Effector memory CD4-positive, alpha-beta T cell (primary cell): Measurements from ENCODE around the gene JPH4.

Experiments used
- DNase-seq, 3 donors: peaks; one replicate each; pipeline ENCODE4 v3.0.0-alpha.2; 2020
- H3K27ac ChIP-seq: 2 replicates; pipeline ENCODE4 v1.7.0; 2013; ENCODE audit warnings: mild to moderate bottlenecking, low read length, moderate library complexity; ENCODE audit not compliant: insufficient read depth, poor library complexity, severe bottlenecking
- H3K27me3 ChIP-seq: replicated peaks from 2 replicates; pipeline ENCODE4 v1.7.0; 2013; ENCODE audit warnings: mild to moderate bottlenecking, low read length; ENCODE audit not compliant: insufficient read depth, control insufficient read depth, poor library complexity, severe bottlenecking
- H3K36me3 ChIP-seq: 2 replicates; pipeline ENCODE4 v1.7.0; 2013; ENCODE audit warnings: mild to moderate bottlenecking, low read length, moderate library complexity; ENCODE audit not compliant: control insufficient read depth, insufficient read depth
- H3K4me1 ChIP-seq: 2 replicates; pipeline ENCODE4 v1.7.0; 2013; ENCODE audit warnings: low read length, mild to moderate bottlenecking; ENCODE audit not compliant: control insufficient read depth, insufficient read depth, poor library complexity, severe bottlenecking
- H3K4me3 ChIP-seq: 2 replicates; pipeline ENCODE4 v1.7.0; 2013; ENCODE audit warnings: low read length, low read depth, mild to moderate bottlenecking; ENCODE audit not compliant: insufficient read depth, poor library complexity, severe bottlenecking
- H3K9me3 ChIP-seq: 2 replicates; pipeline ENCODE4 v1.7.0; 2013; ENCODE audit warnings: mild to moderate bottlenecking, low read length, moderate library complexity; ENCODE audit not compliant: control insufficient read depth

The JPH4 gene

DNA sequence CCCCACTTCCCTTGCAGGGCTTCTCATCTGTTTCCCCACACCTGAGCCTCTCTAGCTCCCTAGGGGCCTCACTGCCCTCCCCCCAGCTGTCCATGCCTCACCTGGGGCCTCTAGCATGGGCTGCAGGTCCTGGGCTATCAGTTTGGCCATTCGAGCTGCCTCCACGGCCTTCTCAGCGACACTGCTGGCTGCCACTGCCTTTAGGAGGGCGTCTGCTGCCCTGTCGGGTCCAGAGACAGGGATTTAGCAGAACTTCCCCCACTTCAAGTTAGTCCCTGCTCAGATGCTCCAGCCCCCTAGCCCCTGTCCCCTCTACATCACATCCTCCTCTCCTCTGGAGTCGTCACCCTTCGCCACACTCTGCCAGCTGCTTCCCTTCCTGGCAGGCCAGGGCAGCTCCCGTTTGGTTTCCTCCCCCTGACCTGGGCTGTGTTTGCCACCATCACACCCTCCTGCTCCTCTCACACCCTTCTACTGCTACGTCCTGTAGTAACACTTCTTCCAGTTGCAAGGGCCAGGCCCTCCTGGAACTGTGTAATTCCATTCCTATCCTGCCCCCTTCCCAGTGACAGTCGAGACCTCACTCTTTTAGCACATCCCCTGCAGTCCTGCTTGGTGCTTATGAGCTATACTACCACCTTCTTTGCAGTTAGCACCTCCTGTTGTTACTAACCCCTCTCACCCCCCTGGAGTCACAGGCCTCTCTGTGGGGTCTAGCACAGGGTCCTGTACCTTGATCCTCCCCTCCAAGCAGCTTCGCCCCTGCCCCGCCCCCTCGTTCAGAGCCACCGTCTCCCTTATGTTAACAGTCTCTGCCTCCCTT lies 6.7 kb downstream of the JPH4 start:
- Histone ChIP-seq H3K27me3 (peaks cover 13% of the 10 kb centered on the region), H3K4me1 (peaks cover 20% of the 10 kb centered on the region), H3K9me3 (no peaks in the 10 kb centered on the region), H3K36me3 (no peaks in the 10 kb centered on the region), H3K4me3 (no peak overlapping the region), H3K27ac (no peak overlapping the region)
- no peak for DNase-seq

DNA sequence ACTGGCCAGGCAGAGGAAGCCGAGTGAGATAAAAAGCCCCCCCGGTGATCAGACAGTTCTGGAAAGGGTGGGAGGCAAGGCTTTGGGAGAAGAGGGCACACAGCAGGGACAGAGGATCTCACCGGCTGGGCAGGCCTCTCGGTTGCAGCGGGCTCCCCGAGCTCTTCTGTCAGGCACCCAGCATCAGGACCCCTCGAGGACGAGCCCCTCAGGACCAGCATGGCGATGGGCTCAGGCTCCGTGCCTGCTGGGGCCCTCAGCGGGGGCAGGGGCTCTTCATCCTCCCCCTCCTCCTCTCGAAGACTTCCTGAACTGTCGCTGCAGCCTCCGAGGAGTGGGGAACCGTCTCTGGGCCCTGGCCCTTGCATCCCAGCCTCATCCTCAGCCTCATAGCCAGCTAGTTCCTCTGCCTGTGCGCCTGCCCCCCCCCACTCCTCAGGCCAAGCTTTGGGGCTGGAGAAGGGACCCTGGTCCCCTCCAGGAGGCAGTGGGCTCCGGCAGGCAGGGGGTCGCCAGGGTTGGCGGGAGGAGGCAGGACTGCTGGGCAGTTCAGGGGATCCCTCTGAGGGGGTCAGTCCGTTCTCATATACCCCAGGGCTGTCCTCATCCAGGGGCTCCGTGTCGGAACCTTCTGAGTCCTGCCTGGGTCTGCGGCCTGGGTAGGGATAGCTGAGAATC lies 7.6 kb downstream of the JPH4 start:
- H3K9me3 ChIP-seq = no peaks in the 10 kb centered on the region
- peaks cover 21% of the 10 kb centered on the region for H3K4me1 ChIP-seq
- no peak for DNase-seq

DNA sequence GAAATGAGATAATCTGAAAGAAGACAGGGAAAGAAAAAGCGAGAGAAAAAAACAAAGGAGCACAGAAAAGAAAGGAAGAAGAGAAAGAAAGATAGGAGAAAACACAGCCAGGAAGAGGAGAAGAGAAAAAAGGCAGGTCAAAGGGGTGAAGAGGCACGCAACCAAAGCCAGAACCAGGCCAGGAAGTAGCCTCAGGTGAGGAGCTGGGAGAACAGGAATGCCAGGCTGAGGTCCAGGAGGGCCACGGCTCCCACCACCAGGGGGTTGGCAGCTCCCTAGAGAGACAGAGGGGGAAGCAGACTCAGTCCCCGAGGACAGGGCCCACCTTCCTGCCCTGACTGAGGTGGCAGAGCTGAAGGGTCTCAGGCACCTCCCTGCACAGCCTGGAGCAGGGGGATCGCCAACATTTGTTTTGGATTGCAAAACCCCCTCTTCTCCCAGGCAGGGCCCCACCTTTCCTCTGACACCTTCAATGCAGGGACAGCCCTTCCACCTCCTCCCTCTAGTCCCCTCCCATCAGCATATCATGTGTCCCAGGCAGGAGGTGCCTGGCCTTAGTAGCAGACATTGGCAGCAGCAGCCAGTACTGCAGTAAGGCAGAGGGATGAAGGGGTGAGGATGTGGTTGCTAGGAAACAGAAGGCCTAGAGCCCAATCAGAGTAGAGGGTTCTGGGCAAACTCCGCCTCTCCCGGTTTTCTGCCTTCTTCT lies 9.0 kb downstream of the JPH4 start:
- no peak for DNase-seq
- peaks cover 19% of the 10 kb centered on the region for H3K4me1 ChIP-seq
- H3K4me3 ChIP-seq = no peak overlapping the region
- H3K27me3 ChIP-seq = no peaks in the 10 kb centered on the region
- no peak overlapping the region for H3K27ac ChIP-seq
- no peaks in the 10 kb centered on the region for H3K9me3 ChIP-seq
- peaks cover 12% of the 10 kb centered on the region for H3K36me3 ChIP-seq

More for the DNA sequence above, 7.6 kb downstream of the JPH4 start:
- no peaks in the 10 kb centered on the region for H3K36me3 ChIP-seq
- no peak overlapping the region for H3K4me3 ChIP-seq
- H3K27ac ChIP-seq = no peak overlapping the region
- H3K27me3 ChIP-seq = peaks cover 4% of the 10 kb centered on the region

DNA sequence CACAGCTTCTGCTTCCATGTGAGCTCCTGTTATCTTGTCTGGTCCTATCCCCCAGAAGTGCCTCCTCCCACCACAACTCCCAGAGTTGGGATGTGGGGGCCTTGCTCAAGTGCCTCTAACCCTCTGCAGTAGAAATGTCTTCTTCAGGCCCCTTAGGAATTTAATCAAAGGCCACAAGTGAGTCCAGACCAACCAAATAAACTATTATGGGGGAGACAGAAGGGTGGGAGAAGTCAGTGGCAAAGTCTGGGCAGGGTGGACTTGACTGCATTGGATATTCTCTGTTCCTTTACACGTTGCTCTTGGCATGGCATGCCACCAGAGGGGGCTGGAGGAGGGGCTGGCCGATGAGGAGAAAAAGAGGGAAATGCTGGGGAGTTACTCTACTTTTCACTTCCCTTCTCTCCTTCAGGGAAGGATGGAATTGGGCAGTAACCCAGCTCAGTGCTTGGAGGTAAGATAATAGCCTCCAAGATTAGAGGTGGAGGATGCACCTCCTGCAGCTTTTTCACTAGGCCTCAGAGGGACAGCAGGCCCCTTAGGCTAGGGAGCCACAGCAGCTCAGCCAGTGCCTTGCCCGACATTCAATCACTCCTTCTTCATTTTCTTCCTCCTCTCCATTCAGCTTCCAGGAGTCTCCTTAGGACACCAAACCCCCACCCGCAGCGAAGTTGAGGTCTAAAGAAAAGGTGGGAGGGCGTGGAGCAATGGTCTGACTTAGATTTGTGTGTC lies 9.8 kb downstream of the JPH4 start:
- Histone ChIP-seq H3K9me3 (no peaks in the 10 kb centered on the region), H3K4me1 (peaks cover 19% of the 10 kb centered on the region), H3K27me3 (no peaks in the 10 kb centered on the region), H3K36me3 (peaks cover 19% of the 10 kb centered on the region), H3K4me3 (no peak overlapping the region), H3K27ac (no peak overlapping the region)
- DNase-seq = no peak

DNA sequence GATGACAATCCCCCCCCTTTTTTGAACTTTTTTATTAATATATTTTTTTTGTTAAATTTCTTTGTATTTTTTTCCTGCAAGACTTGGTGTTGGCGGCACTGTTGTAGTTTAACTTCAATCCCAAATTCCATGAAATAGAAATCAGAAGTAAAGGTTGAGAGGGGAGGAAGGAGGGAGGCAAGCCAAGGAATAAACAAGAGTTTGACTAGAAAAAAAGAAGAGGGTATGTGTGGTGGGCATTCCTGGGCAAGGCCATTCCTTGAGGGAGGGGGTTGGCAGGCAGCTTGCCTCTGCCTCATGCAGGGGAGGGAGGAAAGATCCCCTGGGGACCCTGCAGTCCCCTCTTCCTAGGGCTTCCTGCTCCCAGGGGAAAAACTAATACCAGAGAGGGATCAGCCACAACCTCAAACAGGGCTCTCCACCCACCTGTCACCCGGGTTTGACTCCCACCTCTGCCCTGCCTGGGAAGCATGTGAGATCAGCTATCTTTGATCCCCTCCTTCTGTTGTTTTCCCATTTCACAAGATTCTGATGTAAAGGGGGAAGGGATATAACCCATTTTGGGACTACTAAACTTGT lies 10.5 kb downstream of the JPH4 start:
- DNase-seq = no peak
- Histone ChIP-seq H3K27ac (peak overlapping the region; percentile 78), H3K36me3 (peaks cover 24% of the 10 kb centered on the region), H3K4me3 (peak overlapping the region; percentile 81), H3K27me3 (no peaks in the 10 kb centered on the region), H3K9me3 (no peaks in the 10 kb centered on the region), H3K4me1 (peaks cover 19% of the 10 kb centered on the region)

DNA sequence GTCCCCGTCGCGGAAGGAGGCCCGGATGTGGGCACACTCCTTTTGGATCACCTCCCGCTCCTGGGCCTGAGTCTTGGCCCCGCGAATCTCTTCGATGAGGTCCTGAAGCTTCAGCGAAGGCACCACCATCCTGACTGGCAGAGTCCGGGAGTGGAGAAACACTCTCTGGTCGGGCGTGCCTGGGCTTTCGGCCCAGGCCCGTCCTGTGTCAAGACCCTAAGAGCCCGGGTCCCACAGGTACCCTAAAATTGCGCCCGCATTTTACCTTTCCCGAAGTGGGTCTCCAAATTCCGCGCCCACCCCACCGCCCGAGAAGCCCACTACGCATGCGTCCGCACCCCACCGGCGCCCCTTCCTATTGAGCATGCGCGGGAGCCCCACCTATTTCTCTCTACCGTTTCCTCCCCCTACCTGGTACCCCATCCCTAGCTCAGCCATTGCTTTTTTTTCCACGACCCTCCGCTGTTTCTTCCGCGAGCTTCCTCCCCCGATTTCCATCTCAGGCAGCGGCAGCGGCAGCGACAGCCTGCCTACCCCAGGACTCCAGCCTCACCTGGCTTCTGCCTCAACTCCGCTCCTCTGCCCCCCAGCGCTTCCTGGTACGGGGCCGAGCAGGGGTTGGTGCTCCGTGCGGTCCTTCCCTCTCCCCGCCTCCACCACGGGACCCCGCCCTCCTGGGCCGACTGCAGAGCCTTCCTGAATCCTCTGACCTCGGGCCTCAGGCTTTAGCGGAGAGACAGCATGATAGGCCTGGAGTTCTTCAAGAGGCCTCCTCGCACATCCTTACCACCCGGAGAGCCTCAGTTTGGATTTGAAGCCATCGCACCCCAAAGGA lies 11.2 kb downstream of the JPH4 start, which contains the start of gene AP1G2:
Gene AP1G2, minus strand, starts transcription at position 606 of the 835 bp plus-strand sequence. Its CDS starts 477 bp downstream, at position 129.
- Histone ChIP-seq H3K9me3 (no peaks in the 10 kb centered on the region), H3K4me3 (peak within 1 kb of the TSS; percentile 81), H3K36me3 (peaks cover 25% of the 10 kb centered on the region), H3K27me3 (no peaks in the 10 kb centered on the region), H3K4me1 (peaks cover 19% of the 10 kb centered on the region), H3K27ac (peak within 1 kb of the TSS; percentile 78)
- peak; percentile 65 to 80 (median 74) for DNase-seq

DNA sequence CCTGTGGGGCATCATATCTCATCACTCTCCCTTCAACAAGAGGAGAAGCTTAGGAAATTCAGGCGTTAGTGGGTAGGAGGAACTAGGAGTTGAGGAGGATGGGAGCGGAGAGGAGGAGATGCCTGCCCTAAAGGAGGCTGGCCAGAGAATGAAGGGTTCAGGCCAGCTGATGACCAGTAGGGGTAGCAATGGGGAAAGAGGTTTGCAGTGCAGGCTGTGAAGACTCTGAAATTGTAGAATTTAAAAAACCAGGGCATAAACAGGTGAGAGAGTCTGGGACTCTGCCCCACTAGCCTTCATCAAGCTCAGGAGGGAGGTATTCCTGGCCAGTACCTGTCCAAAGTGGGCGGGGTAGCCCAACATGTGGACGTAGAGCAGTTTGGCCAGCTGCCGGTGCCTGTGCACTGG lies 11.8 kb downstream of the JPH4 start:
- Histone ChIP-seq H3K4me3 (peak overlapping the region; percentile 81), H3K27ac (peak overlapping the region; percentile 78), H3K36me3 (peaks cover 31% of the 10 kb centered on the region), H3K9me3 (no peaks in the 10 kb centered on the region), H3K27me3 (no peaks in the 10 kb centered on the region), H3K4me1 (peaks cover 19% of the 10 kb centered on the region)
- DNase-seq = no peak

DNA sequence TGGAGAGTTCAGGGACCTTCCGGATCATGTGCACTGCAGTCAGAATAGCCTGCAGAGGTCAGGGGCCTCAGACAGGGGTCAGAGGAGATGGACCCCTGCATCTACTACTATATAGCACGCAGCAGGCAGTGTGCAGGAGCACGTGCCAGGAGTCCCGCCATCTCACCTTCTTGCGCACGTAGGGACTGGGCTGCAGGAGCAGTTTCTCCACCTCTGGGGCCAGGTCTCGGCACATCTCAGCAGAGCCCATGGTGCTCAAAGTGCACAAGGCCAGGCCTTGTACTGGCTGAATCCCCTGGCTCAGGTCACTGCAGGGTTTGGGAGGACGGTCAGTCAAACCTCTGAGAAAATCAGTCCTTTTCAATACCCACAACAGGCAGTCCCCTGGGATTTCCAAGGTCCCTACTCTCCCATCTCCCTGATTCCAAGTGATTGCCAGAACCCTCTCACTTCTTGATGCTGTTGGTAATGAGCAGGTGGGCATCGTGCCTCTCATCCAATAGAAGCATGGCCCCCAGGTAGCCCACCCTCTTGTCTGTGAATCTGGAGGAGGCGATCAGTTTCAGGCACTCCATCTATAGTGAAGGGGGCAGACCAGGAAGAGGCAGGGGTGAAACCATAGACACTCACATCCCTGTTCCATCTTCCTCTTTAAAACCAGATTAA lies 12.3 kb downstream of the JPH4 start:
- H3K27me3 ChIP-seq = no peaks in the 10 kb centered on the region
- no peak overlapping the region for H3K4me3 ChIP-seq
- H3K36me3 ChIP-seq = peaks cover 37% of the 10 kb centered on the region
- DNase-seq = no peak
- no peaks in the 10 kb centered on the region for H3K9me3 ChIP-seq
- H3K4me1 ChIP-seq = peaks cover 19% of the 10 kb centered on the region
- peak overlapping the region; percentile 12 for H3K27ac ChIP-seq
